ENCODE measurements around the gene PAWR. TPM values are rescaled to one million over a fixed set of nuclear protein-coding genes. Genes with fewer than 3 reads are reported as not detected.

The PAWR gene
- total and polyA plus RNA-seq, 2 of the 13 experiments (the other 11 are each of a cell fraction or from before 2014, with no cell fraction given): 29.1 to 36.1 TPM

GRCh38 chr12:79560225-79560889 is 130.4 kb downstream of the PAWR start (continued):
- TF ChIP-seq THAP8 (CRISPR knock-in tag; IDR thresholded peaks at IDR 0.05; ENCODE audit: borderline replicate concordance): no peak
- TF ChIP-seq ETS1 (CRISPR knock-in tag; IDR thresholded peaks at IDR 0.05): no peak
- TF ChIP-seq ELF1 (CRISPR knock-in tag; IDR thresholded peaks at IDR 0.05): peak; percentile 23; the same call in 1 of the 2 replicates
- no peak for TF ChIP-seq KDM4B (CRISPR knock-in tag; IDR thresholded peaks at IDR 0.05)
- TF ChIP-seq, protein P1, sequence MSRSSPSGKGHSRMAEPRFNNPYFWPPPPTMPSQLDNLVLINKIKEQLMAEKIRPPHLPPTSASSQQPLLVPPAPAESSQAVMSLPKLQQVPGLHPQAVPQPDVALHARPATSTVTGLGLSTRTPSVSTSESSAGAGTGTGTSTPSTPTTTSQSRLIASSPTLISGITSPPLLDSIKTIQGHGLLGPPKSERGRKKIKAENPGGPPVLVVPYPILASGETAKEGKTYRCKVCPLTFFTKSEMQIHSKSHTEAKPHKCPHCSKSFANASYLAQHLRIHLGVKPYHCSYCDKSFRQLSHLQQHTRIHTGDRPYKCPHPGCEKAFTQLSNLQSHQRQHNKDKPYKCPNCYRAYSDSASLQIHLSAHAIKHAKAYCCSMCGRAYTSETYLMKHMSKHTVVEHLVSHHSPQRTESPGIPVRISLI (CRISPR knock-in tag; IDR thresholded peaks at IDR 0.05; ENCODE audit: borderline replicate concordance): peak; percentile 56; the same call in 1 of the 2 replicates
- peak; percentile 80 for TF ChIP-seq KAT2B (IDR thresholded peaks at IDR 0.05; ENCODE audit: borderline replicate concordance, low read depth, low read length)
- TF ChIP-seq ZNF75D (CRISPR knock-in tag; IDR thresholded peaks at IDR 0.05; ENCODE audit: borderline replicate concordance): no peak
- no peak for TF ChIP-seq SRSF4 (IDR thresholded peaks at IDR 0.05; ENCODE audit: low read depth, low read length, poor library complexity, severe bottlenecking)
- TF ChIP-seq ZNF235 (CRISPR knock-in tag; IDR thresholded peaks at IDR 0.05; ENCODE audit: borderline replicate concordance): no peak
- no peak for TF ChIP-seq ZNF549 (CRISPR knock-in tag; IDR thresholded peaks at IDR 0.05)
- 0 out of 2 replicates have a peak, but pooled peaks have one; percentile 19 for TF ChIP-seq ZNF280D (CRISPR knock-in tag; IDR thresholded peaks at IDR 0.05)
- TF ChIP-seq CENPBD1 (CRISPR knock-in tag; IDR thresholded peaks at IDR 0.05; ENCODE audit: borderline replicate concordance, low read depth): no peak
- TF ChIP-seq ZNF331 (CRISPR knock-in tag; IDR thresholded peaks at IDR 0.05): peak; percentile 71
- peak; percentile 57; the same call in 1 of the 2 replicates for TF ChIP-seq ZMYM2 (CRISPR knock-in tag; IDR thresholded peaks at IDR 0.05)
- no peak for TF ChIP-seq NONO (IDR thresholded peaks at IDR 0.05)
- TF ChIP-seq NONO (CRISPR knock-in tag; conservative IDR thresholded peaks at IDR 0.05): peak; percentile 85
- no peak for TF ChIP-seq CENPX (CRISPR knock-in tag; IDR thresholded peaks at IDR 0.05)
- TF ChIP-seq, protein P2, sequence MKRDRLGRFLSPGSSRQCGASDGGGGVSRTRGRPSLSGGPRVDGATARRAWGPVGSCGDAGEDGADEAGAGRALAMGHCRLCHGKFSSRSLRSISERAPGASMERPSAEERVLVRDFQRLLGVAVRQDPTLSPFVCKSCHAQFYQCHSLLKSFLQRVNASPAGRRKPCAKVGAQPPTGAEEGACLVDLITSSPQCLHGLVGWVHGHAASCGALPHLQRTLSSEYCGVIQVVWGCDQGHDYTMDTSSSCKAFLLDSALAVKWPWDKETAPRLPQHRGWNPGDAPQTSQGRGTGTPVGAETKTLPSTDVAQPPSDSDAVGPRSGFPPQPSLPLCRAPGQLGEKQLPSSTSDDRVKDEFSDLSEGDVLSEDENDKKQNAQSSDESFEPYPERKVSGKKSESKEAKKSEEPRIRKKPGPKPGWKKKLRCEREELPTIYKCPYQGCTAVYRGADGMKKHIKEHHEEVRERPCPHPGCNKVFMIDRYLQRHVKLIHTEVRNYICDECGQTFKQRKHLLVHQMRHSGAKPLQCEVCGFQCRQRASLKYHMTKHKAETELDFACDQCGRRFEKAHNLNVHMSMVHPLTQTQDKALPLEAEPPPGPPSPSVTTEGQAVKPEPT (CRISPR knock-in tag; IDR thresholded peaks at IDR 0.05; ENCODE audit: low read depth): no peak
